IgD-negative memory B cell (primary cell): ENCODE data around the gene MYRIP. TPM values are rescaled to one million over a fixed set of nuclear protein-coding genes. Genes with fewer than 3 reads are reported as not detected.

Experiments
- H3K27ac Mint-ChIP-seq, 3 donors: one replicate each; pipeline ENCODE4 v1.8.0; 2020 to 2022; ENCODE audit warnings: mild to moderate bottlenecking in 3 of 3, mixed read lengths in 3 of 3, moderate library complexity in 1 of 3
- H3K27me3 Mint-ChIP-seq: one replicate; pipeline ENCODE4 v1.8.0; 2021; ENCODE audit warnings: mixed read lengths
- H3K36me3 Mint-ChIP-seq: one replicate; pipeline ENCODE4 v1.8.0; 2020; ENCODE audit warnings: mild to moderate bottlenecking, mixed read lengths
- H3K4me1 Mint-ChIP-seq, 3 donors: one replicate each; pipeline ENCODE4 v1.8.0; 2020 to 2022; ENCODE audit warnings: mixed read lengths in 3 of 3, mild to moderate bottlenecking in 1 of 3
- H3K4me3 Mint-ChIP-seq, 4 donors: one replicate each; pipeline ENCODE4 v1.8.0; 2020 to 2022; ENCODE audit warnings: mild to moderate bottlenecking in 4 of 4, mixed read lengths in 4 of 4, moderate library complexity in 3 of 4
- H3K9me3 Mint-ChIP-seq, 3 donors: one replicate each; pipeline ENCODE4 v1.8.0; 2020 to 2021; ENCODE audit warnings: mixed read lengths in 3 of 3, mild to moderate bottlenecking in 1 of 3
- polyA plus RNA-seq: library from polyadenylated mRNA; unstranded; fragments of 300-500 nt; fragmentation: Illumina TruSeq; gene quantifications from one replicate; pipeline ENCODE4 v1.2.3, GENCODE V29; 2021

MYRIP gene
- polyA plus RNA-seq, 1 donor from 2014 or later: 0.11 TPM

- H3K27me3 Mint-ChIP-seq: peaks cover 7% of the 10 kb centered on the region
- H3K4me3 Mint-ChIP-seq: no peak overlapping the region
- peaks cover 0 to 6% (median 3%) of the 10 kb centered on the region in 3 donors for H3K9me3 Mint-ChIP-seq
- H3K36me3 Mint-ChIP-seq: no peaks in the 10 kb centered on the region
- H3K4me1 Mint-ChIP-seq: no peaks in the 10 kb centered on the region
- no peak overlapping the region for H3K27ac Mint-ChIP-seq
These were observed 290.5 kb downstream of the MYRIP start for GRCh38 chr3:40099871-40100270.

GRCh38 chr3:40102182-40102581 lies 292.8 kb downstream of the MYRIP start:
- no peak overlapping the region for H3K27ac Mint-ChIP-seq

GRCh38 chr3:40103829-40104228 lies 294.4 kb downstream of the MYRIP start:
- peaks cover 0 to 9% (median 3%) of the 10 kb centered on the region in 3 donors for H3K9me3 Mint-ChIP-seq
- no peak overlapping the region for H3K4me3 Mint-ChIP-seq
- no peaks in the 10 kb centered on the region for H3K36me3 Mint-ChIP-seq
- H3K27ac Mint-ChIP-seq: no peak overlapping the region
- peaks cover 4% of the 10 kb centered on the region for H3K27me3 Mint-ChIP-seq
- no peaks in the 10 kb centered on the region for H3K4me1 Mint-ChIP-seq

More at GRCh38 chr3:40102182-40102581, 292.8 kb downstream of the MYRIP start:
- H3K27me3 Mint-ChIP-seq: peaks cover 7% of the 10 kb centered on the region
- peaks cover 0 to 6% (median 3%) of the 10 kb centered on the region in 3 donors for H3K9me3 Mint-ChIP-seq
- no peaks in the 10 kb centered on the region for H3K4me1 Mint-ChIP-seq
- no peaks in the 10 kb centered on the region for H3K36me3 Mint-ChIP-seq
- no peak overlapping the region for H3K4me3 Mint-ChIP-seq

- H3K27ac Mint-ChIP-seq: no peak overlapping the region
- H3K9me3 Mint-ChIP-seq: peaks cover 3 to 9% (median 3%) of the 10 kb centered on the region in 3 donors
- peaks cover 4% of the 10 kb centered on the region for H3K27me3 Mint-ChIP-seq
- H3K4me1 Mint-ChIP-seq: no peaks in the 10 kb centered on the region
- H3K4me3 Mint-ChIP-seq: no peak overlapping the region
- no peaks in the 10 kb centered on the region for H3K36me3 Mint-ChIP-seq
These were observed 295.0 kb downstream of the MYRIP start for GRCh38 chr3:40104441-40104840.

GRCh38 chr3:40108643-40109042 lies 299.2 kb downstream of the MYRIP start:
- Mint-ChIP-seq H3K4me3 (no peak overlapping the region), H3K27ac (no peak overlapping the region), H3K9me3 (peaks cover 0 to 3% (median 3%) of the 10 kb centered on the region in 3 donors), H3K27me3 (peaks cover 2% of the 10 kb centered on the region), H3K36me3 (no peaks in the 10 kb centered on the region), H3K4me1 (no peaks in the 10 kb centered on the region)

GRCh38 chr3:40109641-40110490 lies 300.5 kb downstream of the MYRIP start:
- H3K27ac Mint-ChIP-seq: no peak overlapping the region

GRCh38 chr3:40116478-40117177 lies 307.2 kb downstream of the MYRIP start:
- Mint-ChIP-seq H3K27ac (no peak overlapping the region), H3K4me1 (no peaks in the 10 kb centered on the region), H3K27me3 (no peaks in the 10 kb centered on the region), H3K36me3 (peaks cover 2% of the 10 kb centered on the region), H3K9me3 (peaks cover 0 to 2% (median 0%) of the 10 kb centered on the region in 3 donors), H3K4me3 (no peak overlapping the region)

More at GRCh38 chr3:40109641-40110490, 300.5 kb downstream of the MYRIP start:
- Mint-ChIP-seq H3K4me3 (no peak overlapping the region), H3K36me3 (no peaks in the 10 kb centered on the region), H3K9me3 (peaks cover 0 to 3% (median 3%) of the 10 kb centered on the region in 3 donors), H3K4me1 (no peaks in the 10 kb centered on the region), H3K27me3 (peaks cover 2% of the 10 kb centered on the region)

GRCh38 chr3:40118091-40118490 lies 308.7 kb downstream of the MYRIP start:
- Mint-ChIP-seq H3K4me1 (no peaks in the 10 kb centered on the region), H3K36me3 (peaks cover 2% of the 10 kb centered on the region), H3K27me3 (no peaks in the 10 kb centered on the region), H3K9me3 (peaks cover 0 to 2% (median 0%) of the 10 kb centered on the region in 3 donors), H3K4me3 (no peak overlapping the region), H3K27ac (no peak overlapping the region)

- peaks cover 0 to 2% (median 0%) of the 10 kb centered on the region in 3 donors for H3K9me3 Mint-ChIP-seq
- no peaks in the 10 kb centered on the region for H3K27me3 Mint-ChIP-seq
- H3K4me3 Mint-ChIP-seq: no peak overlapping the region
- H3K27ac Mint-ChIP-seq: no peak overlapping the region
- H3K4me1 Mint-ChIP-seq: no peaks in the 10 kb centered on the region
- H3K36me3 Mint-ChIP-seq: peaks cover 2% of the 10 kb centered on the region
These were observed 310.8 kb downstream of the MYRIP start for GRCh38 chr3:40120067-40120692.

GRCh38 chr3:40120806-40121205 lies 311.4 kb downstream of the MYRIP start:
- no peaks in the 10 kb centered on the region for H3K27me3 Mint-ChIP-seq
- H3K4me1 Mint-ChIP-seq: no peaks in the 10 kb centered on the region
- H3K36me3 Mint-ChIP-seq: peaks cover 2% of the 10 kb centered on the region

GRCh38 chr3:40124918-40125317 lies 315.5 kb downstream of the MYRIP start:
- Mint-ChIP-seq H3K9me3 (peaks cover 0 to 2% (median 0%) of the 10 kb centered on the region in 3 donors), H3K27ac (no peak overlapping the region), H3K27me3 (no peaks in the 10 kb centered on the region), H3K36me3 (no peaks in the 10 kb centered on the region), H3K4me1 (peaks cover 0 to 2% (median 0%) of the 10 kb centered on the region in 3 donors), H3K4me3 (no peak overlapping the region)

More at GRCh38 chr3:40120806-40121205, 311.4 kb downstream of the MYRIP start:
- H3K27ac Mint-ChIP-seq: peak overlapping the region in 1 of 3 donors; percentile 12
- H3K9me3 Mint-ChIP-seq: peaks cover 0 to 2% (median 0%) of the 10 kb centered on the region in 3 donors
- no peak overlapping the region for H3K4me3 Mint-ChIP-seq

GRCh38 chr3:40128166-40128565 lies 318.8 kb downstream of the MYRIP start:
- H3K36me3 Mint-ChIP-seq: no peaks in the 10 kb centered on the region
- no peaks in the 10 kb centered on the region for H3K27me3 Mint-ChIP-seq
- H3K4me3 Mint-ChIP-seq: no peak overlapping the region
- H3K27ac Mint-ChIP-seq: no peak overlapping the region
- H3K9me3 Mint-ChIP-seq: peaks cover 0 to 3% (median 0%) of the 10 kb centered on the region in 3 donors
- peaks cover 0 to 2% (median 0%) of the 10 kb centered on the region in 3 donors for H3K4me1 Mint-ChIP-seq

- Mint-ChIP-seq H3K4me3 (no peak overlapping the region), H3K27ac (no peak overlapping the region), H3K4me1 (peaks cover 0 to 2% (median 0%) of the 10 kb centered on the region in 3 donors), H3K9me3 (peaks cover 0 to 6% (median 0%) of the 10 kb centered on the region in 3 donors), H3K36me3 (no peaks in the 10 kb centered on the region), H3K27me3 (no peaks in the 10 kb centered on the region)
These were observed 320.1 kb downstream of the MYRIP start for GRCh38 chr3:40129510-40129909.

GRCh38 chr3:40129981-40130380 lies 320.6 kb downstream of the MYRIP start:
- Mint-ChIP-seq H3K4me3 (no peak overlapping the region), H3K27ac (no peak overlapping the region), H3K36me3 (no peaks in the 10 kb centered on the region), H3K27me3 (no peaks in the 10 kb centered on the region), H3K9me3 (peaks cover 0 to 10% (median 0%) of the 10 kb centered on the region in 3 donors), H3K4me1 (peaks cover 0 to 2% (median 0%) of the 10 kb centered on the region in 3 donors)

- Mint-ChIP-seq H3K36me3 (no peaks in the 10 kb centered on the region), H3K4me1 (peaks cover 0 to 2% (median 0%) of the 10 kb centered on the region in 3 donors), H3K4me3 (no peak overlapping the region), H3K27ac (no peak overlapping the region), H3K9me3 (peaks cover 0 to 11% (median 0%) of the 10 kb centered on the region in 3 donors), H3K27me3 (no peaks in the 10 kb centered on the region)
These were observed 321.3 kb downstream of the MYRIP start for GRCh38 chr3:40130721-40131120.
